Large intestine (tissue), 3 donors: Measurements from ENCODE around the gene C1orf174. TPM values are rescaled to one million over a fixed set of nuclear protein-coding genes. Genes with fewer than 3 reads are reported as not detected.
A peak's percentile ranks its signal among the peaks of the same experiment; 100 is the strongest.
"Not testable (repeated sequence)": the region's sequence is repeated elsewhere in the genome, so short reads cannot be mapped to it uniquely, and the experiment has no call there.

Source experiments
- DNase-seq, 2 donors: peaks; one replicate each; pipeline versions ENCODE4 v3.0.0 to v3.0.0-alpha.2; 2013
- H3K27ac ChIP-seq: one replicate; pipeline ENCODE4 v1.5.1; 2013; ENCODE audit warnings: low read length
- H3K27me3 ChIP-seq: 2 replicates; pipeline ENCODE4 v1.6.1; 2013; ENCODE audit warnings: low read length; ENCODE audit not compliant: control insufficient read depth, insufficient read depth
- H3K36me3 ChIP-seq: 2 replicates; pipeline ENCODE4 v1.6.1; 2013; ENCODE audit warnings: low read length; ENCODE audit not compliant: control insufficient read depth, insufficient read depth
- H3K4me1 ChIP-seq: one replicate; pipeline ENCODE4 v1.6.1; 2013; ENCODE audit warnings: low read length; ENCODE audit not compliant: control insufficient read depth, insufficient read depth
- H3K4me3 ChIP-seq: one replicate; pipeline ENCODE4 v1.5.1; 2013; ENCODE audit warnings: low read length
- H3K9me3 ChIP-seq: one replicate; pipeline ENCODE4 v1.6.1; 2013; ENCODE audit warnings: mild to moderate bottlenecking, low read depth, low read length, moderate library complexity; ENCODE audit not compliant: control insufficient read depth
- WGBS: methylation state at CpG from one replicate; pipeline ENCODE4 v1.1.5; 2013; ENCODE audit warnings: low lambda C conversion rate; ENCODE audit not compliant: insufficient coverage; 5-methylcytosine and 5-hydroxymethylcytosine counted together
- polyA plus RNA-seq: library from polyadenylated mRNA; unstranded; fragments of 120-200 nt; gene quantifications from one replicate; pipeline ENCODE4 v1.2.1, GENCODE V29; 2013

The C1orf174 gene
- polyA plus RNA-seq, 1 donor, result 28.4 TPM

- not testable (repeated sequence) for H3K4me1 ChIP-seq, H3K4me3 ChIP-seq, DNase-seq, H3K36me3 ChIP-seq, H3K27ac ChIP-seq, H3K27me3 ChIP-seq, H3K9me3 ChIP-seq
- no CpG with 5 or more reads among the region's 6 CpGs for WGBS
Observed at GRCh38 chr1:3918359-3918758, 18.3 kb upstream of the C1orf174 start.

DNA sequence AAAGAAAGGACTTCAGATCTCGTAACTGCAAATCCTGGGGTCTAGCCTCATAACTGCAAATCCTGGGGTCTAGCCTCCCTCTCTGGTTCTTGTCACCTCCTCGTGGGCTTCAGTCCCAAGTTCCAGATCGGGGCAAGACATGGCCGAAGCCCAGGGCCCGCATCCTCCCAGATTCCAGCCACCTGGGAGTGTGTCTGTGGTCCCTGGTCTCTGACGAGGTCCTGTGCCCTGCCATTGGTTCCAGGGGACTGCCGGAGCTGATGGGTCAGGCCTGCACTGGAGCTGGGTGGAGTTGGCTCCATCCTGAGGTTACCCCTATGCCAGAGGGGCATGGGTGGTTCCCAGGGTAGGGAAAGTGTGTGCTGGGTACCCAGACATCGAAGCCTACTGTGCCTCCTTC, 17.7 kb upstream of the C1orf174 start:
- no peak overlapping the region for H3K4me3 ChIP-seq
- H3K27ac ChIP-seq, result no peak overlapping the region
- H3K9me3 ChIP-seq, result no peaks in the 10 kb centered on the region
- no peak for DNase-seq
- H3K27me3 ChIP-seq, result no peaks in the 10 kb centered on the region
- H3K4me1 ChIP-seq, result no peaks in the 10 kb centered on the region
- no peaks in the 10 kb centered on the region for H3K36me3 ChIP-seq
- no CpG with 5 or more reads among the region's 8 CpGs for WGBS

GRCh38 chr1:3915551-3916121, 15.6 kb upstream of the C1orf174 start:
- Histone ChIP-seq H3K9me3 (no peaks in the 10 kb centered on the region), H3K27me3 (peaks cover 9% of the 10 kb centered on the region), H3K4me1 (no peaks in the 10 kb centered on the region), H3K27ac (no peak overlapping the region), H3K36me3 (no peaks in the 10 kb centered on the region), H3K4me3 (no peak overlapping the region)
- DNase-seq, result no peak
- no CpG with 5 or more reads among the region's 15 CpGs for WGBS

DNA sequence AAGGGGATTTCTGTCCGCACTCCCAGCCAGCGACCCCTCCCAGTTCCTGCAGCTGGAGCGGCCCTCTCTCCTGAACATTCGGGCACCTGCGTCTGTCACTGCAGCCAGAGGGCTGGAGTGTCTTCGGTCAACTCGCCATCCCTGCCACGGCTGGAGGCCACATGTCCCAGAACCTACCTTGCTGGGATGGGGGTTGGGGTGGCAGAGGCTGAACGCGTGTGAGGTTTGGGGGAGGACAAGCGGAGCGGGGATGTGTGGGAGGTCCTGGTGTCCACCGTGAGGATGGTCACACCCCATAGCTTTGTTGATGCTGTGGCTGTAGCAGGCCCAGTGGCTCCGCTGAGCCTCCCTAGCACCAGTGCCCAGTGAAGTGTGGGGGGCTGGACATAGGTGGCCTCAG, 14.8 kb upstream of the C1orf174 start:
- no CpG with 5 or more reads among the region's 14 CpGs for WGBS
- Histone ChIP-seq H3K4me1 (no peaks in the 10 kb centered on the region), H3K27ac (no peak overlapping the region), H3K36me3 (no peaks in the 10 kb centered on the region), H3K4me3 (no peak overlapping the region), H3K9me3 (no peaks in the 10 kb centered on the region), H3K27me3 (peaks cover 9% of the 10 kb centered on the region)
- DNase-seq, result no peak

- no CpG with 5 or more reads among the region's 21 CpGs for WGBS
- H3K9me3 ChIP-seq, result no peaks in the 10 kb centered on the region
- H3K36me3 ChIP-seq, result no peaks in the 10 kb centered on the region
- H3K4me1 ChIP-seq, result no peaks in the 10 kb centered on the region
- DNase-seq, result no peak
- H3K4me3 ChIP-seq, result no peak overlapping the region
- H3K27me3 ChIP-seq, result peaks cover 9% of the 10 kb centered on the region
- H3K27ac ChIP-seq, result no peak overlapping the region
Observed at GRCh38 chr1:3914331-3914851, 14.3 kb upstream of the C1orf174 start.

GRCh38 chr1:3912809-3913685, 13.0 kb upstream of the C1orf174 start:
- H3K9me3 ChIP-seq, result no peaks in the 10 kb centered on the region
- no peak overlapping the region for H3K4me3 ChIP-seq
- peaks cover 9% of the 10 kb centered on the region for H3K27me3 ChIP-seq
- whole genome bisulfite sequencing, result no CpG with 5 or more reads among the region's 23 CpGs
- no peaks in the 10 kb centered on the region for H3K36me3 ChIP-seq
- no peaks in the 10 kb centered on the region for H3K4me1 ChIP-seq
- no peak overlapping the region for H3K27ac ChIP-seq
- DNase-seq, result no peak

DNA sequence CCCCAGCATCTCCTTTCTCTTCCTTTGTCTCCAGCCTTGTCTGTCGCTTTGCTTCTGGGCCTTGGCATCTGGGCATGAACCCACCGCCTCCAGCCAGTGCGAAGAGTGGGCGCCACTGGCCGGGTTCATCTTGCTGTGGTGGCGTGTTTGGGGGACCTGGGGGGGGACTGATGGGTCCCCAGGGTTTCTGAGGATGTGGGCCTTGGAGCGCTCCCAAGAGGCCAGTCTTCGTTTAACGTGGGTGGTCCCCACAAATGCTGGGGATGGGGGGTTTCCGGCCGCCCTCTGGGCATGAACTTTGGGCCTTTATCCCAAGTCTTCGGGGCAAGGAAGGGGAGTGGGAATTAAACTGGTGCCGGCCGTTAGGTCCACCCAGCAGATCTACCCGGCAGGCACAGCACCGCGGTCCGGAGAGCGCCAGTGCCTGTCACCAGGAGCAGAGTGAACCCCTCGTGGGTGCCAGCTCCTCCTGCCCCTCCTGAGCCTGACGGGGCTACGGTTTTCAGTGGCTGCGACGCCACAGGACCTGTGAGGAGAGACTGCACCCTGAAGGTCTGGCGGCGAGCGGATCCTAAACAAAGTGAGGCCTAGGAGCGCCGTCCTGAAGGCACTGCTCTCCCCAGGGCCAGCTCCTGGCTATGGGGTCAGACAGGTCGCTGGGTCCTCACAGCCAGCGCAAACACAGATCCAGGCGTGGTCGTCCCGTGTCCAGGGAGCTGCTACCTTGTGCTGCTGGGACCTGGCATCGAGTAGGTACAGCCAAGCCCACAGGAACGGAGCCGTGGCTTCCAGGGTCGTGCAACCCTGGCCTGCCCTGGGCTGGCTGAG, 12.1 kb upstream of the C1orf174 start:
- no peaks in the 10 kb centered on the region for H3K9me3 ChIP-seq
- H3K4me3 ChIP-seq, result no peak overlapping the region
- no peak overlapping the region for H3K27ac ChIP-seq
- H3K27me3 ChIP-seq, result peaks cover 9% of the 10 kb centered on the region
- WGBS, result no CpG with 5 or more reads among the region's 38 CpGs
- DNase-seq, result no peak
- H3K36me3 ChIP-seq, result no peaks in the 10 kb centered on the region
- H3K4me1 ChIP-seq, result no peaks in the 10 kb centered on the region

GRCh38 chr1:3910857-3911845, 11.1 kb upstream of the C1orf174 start:
- Histone ChIP-seq H3K9me3 (no peaks in the 10 kb centered on the region), H3K4me3 (no peak overlapping the region), H3K27ac (no peak overlapping the region), H3K27me3 (peaks cover 9% of the 10 kb centered on the region), H3K4me1 (no peaks in the 10 kb centered on the region), H3K36me3 (no peaks in the 10 kb centered on the region)
- peak; percentile 59 to 61 for DNase-seq
- WGBS, result no CpG with 5 or more reads among the region's 35 CpGs

- Histone ChIP-seq H3K27ac (no peak overlapping the region), H3K27me3 (peaks cover 9% of the 10 kb centered on the region), H3K4me3 (no peak overlapping the region), H3K36me3 (no peaks in the 10 kb centered on the region), H3K9me3 (no peaks in the 10 kb centered on the region), H3K4me1 (no peaks in the 10 kb centered on the region)
- DNase-seq, result no peak
- no CpG with 5 or more reads among the region's 30 CpGs for WGBS
Observed at GRCh38 chr1:3910049-3910731, 10.1 kb upstream of the C1orf174 start.
